Memory B cell (primary cell): ENCODE measurements around the gene SYNGAP1.
A peak's percentile ranks its signal among the peaks of the same experiment; 100 is the strongest.
"Not testable (repeated sequence)": the region's sequence is repeated elsewhere in the genome, so short reads cannot be mapped to it uniquely, and the experiment has no call there.

Experiments
- ATAC-seq: fragments of 150-1000 bp; cut with Tn5 transposase; 2 replicates; pipeline ENCODE4 v1.10.0; 2021; ENCODE audit warnings: low read depth, mild to moderate bottlenecking, moderate library complexity
- DNase-seq, 2 donors: peaks; one replicate each; pipeline ENCODE4 v3.0.0; 2022; ENCODE audit warnings: low spot score in 2 of 2
- H3K27ac Mint-ChIP-seq: one replicate; pipeline ENCODE4 v1.8.0; 2022; ENCODE audit warnings: mild to moderate bottlenecking, moderate library complexity, mixed read lengths
- H3K27me3 Mint-ChIP-seq: one replicate; pipeline ENCODE4 v1.8.0; 2022; ENCODE audit warnings: mixed read lengths
- H3K36me3 Mint-ChIP-seq: one replicate; pipeline ENCODE4 v1.8.0; 2022; ENCODE audit warnings: mild to moderate bottlenecking, mixed read lengths
- H3K4me1 Mint-ChIP-seq: one replicate; pipeline ENCODE4 v1.8.0; 2022; ENCODE audit warnings: mixed read lengths
- H3K4me3 Mint-ChIP-seq: one replicate; pipeline ENCODE4 v1.8.0; 2022; ENCODE audit warnings: mild to moderate bottlenecking, moderate library complexity, mixed read lengths
- H3K9me3 Mint-ChIP-seq: one replicate; pipeline ENCODE4 v1.8.0; 2022; ENCODE audit warnings: mixed read lengths

SYNGAP1 gene

DNA sequence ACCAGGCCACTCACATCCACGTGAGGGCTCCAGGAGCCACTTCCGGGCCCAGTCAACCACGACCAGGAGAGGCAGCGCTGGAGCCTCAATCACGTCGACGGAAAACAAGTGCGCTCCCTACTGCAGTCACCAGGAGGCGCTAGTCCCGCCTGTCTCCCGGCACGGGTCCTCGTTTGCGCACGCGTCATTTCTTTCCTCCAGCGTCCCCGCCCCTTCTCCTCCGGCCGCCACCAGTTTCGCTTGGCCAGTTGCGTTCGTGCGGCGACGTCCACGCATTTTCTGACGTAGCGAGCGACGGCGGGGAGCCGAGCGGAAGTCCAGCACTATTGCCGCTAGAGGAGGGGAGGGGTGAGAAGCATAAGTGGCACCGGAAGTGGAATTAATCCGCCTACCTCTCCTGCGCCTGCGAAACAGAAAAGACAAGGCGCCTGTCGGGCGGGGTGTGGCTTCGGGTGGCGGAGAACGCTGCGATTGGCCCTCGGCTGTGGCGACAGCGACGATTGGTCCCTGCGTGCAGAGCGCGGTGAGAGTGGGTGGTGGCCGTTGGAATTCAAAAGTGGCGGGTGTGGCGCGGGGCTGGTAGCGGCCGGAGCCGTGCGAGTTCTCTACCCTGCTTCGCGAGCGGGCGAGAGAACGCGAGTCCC lies 28.5 kb upstream of the SYNGAP1 start, which contains the start of gene KIFC1:
TSS of gene KIFC1 (plus strand) at position 546 of the 644 bp plus-strand sequence. CDS start 163 bp downstream, outside the sequence.
- ATAC-seq (peak; percentile 86), DNase-seq (peak; percentile 98 to 99)
- H3K36me3 Mint-ChIP-seq, result no peaks in the 10 kb centered on the region
- H3K4me1 Mint-ChIP-seq, result peaks cover 15% of the 10 kb centered on the region
- peak within 1 kb of the TSS; percentile 88 for H3K27ac Mint-ChIP-seq
- H3K9me3 Mint-ChIP-seq, result no peaks in the 10 kb centered on the region
- peak within 1 kb of the TSS; percentile 80 for H3K4me3 Mint-ChIP-seq
- H3K27me3 Mint-ChIP-seq, result peaks cover 6% of the 10 kb centered on the region

DNA sequence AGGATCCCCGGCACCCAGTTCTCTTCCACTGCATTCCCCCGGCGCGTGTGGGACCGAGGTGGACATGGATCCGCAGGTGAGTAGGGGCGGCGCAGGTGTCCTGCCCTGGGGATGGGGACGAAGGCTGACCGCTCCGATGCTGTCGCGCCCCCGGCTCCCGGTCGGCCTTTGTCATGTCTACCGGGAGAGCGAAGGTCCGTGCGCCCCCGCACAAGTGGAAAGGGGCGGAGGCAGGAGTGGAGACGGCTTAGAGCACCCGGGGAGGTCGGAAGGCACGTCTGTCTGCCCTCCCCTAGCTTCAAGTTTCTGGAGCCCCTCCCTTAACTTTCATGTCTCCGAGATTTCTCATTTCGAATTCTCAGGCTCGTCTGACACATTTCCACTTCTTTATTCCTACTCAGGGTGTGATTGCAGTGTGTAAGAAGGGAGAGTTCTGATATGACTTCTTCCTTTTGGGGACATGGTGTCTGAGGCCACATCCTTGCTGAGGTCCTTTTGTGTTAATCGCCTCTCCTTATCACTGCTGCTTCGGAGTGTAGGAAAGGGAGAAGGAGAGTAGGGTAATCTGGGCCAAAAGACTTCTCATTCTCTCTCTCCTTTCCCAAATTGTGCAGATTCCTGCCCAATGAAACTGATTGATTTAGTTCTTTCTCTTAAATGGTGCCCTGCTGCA lies 27.8 kb upstream of the SYNGAP1 start:
- ATAC-seq (no peak), DNase-seq (no peak)

DNA sequence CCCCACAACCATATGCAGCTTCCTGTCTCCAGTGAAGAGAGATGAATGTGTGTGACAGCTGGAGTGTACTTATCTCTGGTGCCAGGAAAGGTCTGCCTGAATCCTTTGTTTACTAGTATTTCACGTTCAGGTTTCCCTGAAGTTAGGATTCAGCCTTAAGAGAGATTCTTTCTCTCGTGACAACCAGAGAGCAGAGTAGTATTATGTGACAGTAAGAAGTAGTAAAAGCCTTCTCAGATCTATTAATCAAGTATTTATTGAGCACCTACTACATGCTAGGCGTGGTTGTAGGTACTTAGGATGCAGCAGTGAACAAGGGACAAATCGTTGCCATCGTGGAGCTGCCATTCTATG lies 27.3 kb upstream of the SYNGAP1 start:
- no peak for ATAC-seq
- Mint-ChIP-seq H3K4me3 (peak overlapping the region; percentile 80), H3K9me3 (no peaks in the 10 kb centered on the region), H3K36me3 (no peaks in the 10 kb centered on the region), H3K27ac (peak overlapping the region; percentile 88), H3K4me1 (peaks cover 15% of the 10 kb centered on the region), H3K27me3 (peaks cover 8% of the 10 kb centered on the region)
- no peak for DNase-seq

More for the DNA sequence above, 27.8 kb upstream of the SYNGAP1 start:
- Mint-ChIP-seq H3K4me1 (peaks cover 15% of the 10 kb centered on the region), H3K27me3 (peaks cover 6% of the 10 kb centered on the region), H3K9me3 (no peaks in the 10 kb centered on the region), H3K36me3 (no peaks in the 10 kb centered on the region), H3K4me3 (peak overlapping the region; percentile 80), H3K27ac (peak overlapping the region; percentile 88)

DNA sequence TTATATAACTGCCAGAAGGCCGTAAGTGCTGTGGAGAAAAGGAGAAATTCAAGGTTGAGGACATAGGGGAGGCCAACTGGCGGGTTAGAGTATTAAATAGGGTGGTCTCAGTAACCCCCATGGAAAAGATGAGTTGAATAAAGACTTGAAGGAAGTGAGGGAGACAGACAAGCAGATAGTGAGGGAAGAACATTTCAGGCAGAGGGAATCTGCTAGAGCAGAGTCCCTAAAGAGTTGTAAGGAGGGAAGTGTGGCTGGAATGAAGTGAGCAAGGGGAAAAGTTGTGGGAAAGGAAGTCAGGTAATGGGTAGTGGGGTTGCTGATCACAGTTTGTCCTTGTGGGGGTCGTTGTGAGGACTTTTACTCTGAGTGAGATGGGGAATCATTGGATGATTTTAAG lies 26.9 kb upstream of the SYNGAP1 start:
- DNase-seq, result no peak
- Mint-ChIP-seq H3K27me3 (peaks cover 9% of the 10 kb centered on the region), H3K27ac (peak overlapping the region; percentile 48), H3K9me3 (no peaks in the 10 kb centered on the region), H3K4me3 (peak overlapping the region; percentile 15), H3K4me1 (peaks cover 15% of the 10 kb centered on the region), H3K36me3 (no peaks in the 10 kb centered on the region)
- ATAC-seq, result no peak

DNA sequence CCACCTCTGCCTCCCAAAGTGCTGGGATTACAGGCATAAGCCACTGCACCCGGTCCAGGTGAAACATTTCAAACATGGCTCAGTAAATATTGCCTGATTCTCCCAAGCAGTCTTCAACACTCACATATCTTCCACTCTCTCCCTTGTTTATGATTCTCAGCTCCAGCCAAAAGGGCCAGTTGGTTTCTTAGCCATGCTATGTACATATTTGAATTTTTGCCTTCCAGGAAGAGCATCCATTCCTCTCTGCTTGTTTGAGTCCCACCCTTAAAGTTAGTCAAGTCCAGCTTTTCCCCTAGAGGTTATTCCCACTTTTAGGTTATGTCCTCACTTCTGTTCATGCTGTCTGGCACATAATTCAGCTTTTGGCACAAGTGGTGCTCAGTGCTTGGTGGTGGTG lies 22.3 kb upstream of the SYNGAP1 start:
- H3K36me3 Mint-ChIP-seq, result no peaks in the 10 kb centered on the region
- H3K27me3 Mint-ChIP-seq, result peaks cover 9% of the 10 kb centered on the region
- H3K4me1 Mint-ChIP-seq, result peaks cover 11% of the 10 kb centered on the region
- H3K9me3 Mint-ChIP-seq, result no peaks in the 10 kb centered on the region
- no peak overlapping the region for H3K4me3 Mint-ChIP-seq
- ATAC-seq, result no peak
- DNase-seq, result no peak
- H3K27ac Mint-ChIP-seq, result no peak overlapping the region

DNA sequence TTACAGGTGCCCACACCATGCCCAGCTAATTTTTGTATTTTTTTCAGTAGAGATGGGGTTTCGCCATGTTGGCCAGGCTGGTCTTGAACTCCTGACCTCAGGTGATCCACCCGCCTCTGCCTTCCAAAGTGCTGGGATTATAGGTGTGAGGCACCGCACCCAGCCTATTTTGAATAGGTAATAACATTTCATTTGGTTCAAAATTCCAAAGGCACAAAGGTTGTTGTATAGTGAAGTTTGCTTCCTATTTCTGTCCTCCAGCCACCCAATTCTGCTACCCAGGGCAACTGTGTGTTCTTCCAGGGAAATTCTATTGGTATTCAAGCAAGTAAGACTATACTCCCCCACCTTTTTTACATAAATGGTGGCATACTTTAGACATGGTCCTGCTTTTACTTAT lies 21.3 kb upstream of the SYNGAP1 start:
- H3K9me3 Mint-ChIP-seq, ATAC-seq, H3K4me3 Mint-ChIP-seq, H3K27me3 Mint-ChIP-seq, DNase-seq, H3K4me1 Mint-ChIP-seq, H3K36me3 Mint-ChIP-seq, H3K27ac Mint-ChIP-seq: not testable (repeated sequence)

DNA sequence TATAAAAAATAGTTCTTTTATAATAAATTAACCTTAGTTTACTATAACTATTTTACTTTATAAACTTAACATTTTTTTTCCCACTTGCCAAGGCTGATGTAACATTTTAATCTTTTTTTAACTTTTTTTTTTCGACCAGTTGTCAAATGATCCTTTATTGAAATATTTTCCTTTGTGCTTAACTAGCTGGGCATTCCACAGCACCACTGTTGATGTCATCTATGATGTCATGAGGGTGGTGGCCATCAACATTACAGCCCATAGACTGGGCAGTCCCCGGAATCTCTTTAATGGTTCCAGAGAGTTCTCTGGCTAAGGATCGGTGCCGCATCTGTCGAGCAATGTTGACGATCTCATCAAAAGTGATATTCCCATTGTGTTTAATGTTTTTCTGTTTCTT lies 20.0 kb upstream of the SYNGAP1 start:
- H3K4me1 Mint-ChIP-seq, H3K4me3 Mint-ChIP-seq, ATAC-seq, H3K27ac Mint-ChIP-seq, H3K36me3 Mint-ChIP-seq, H3K9me3 Mint-ChIP-seq, DNase-seq, H3K27me3 Mint-ChIP-seq: not testable (repeated sequence)

DNA sequence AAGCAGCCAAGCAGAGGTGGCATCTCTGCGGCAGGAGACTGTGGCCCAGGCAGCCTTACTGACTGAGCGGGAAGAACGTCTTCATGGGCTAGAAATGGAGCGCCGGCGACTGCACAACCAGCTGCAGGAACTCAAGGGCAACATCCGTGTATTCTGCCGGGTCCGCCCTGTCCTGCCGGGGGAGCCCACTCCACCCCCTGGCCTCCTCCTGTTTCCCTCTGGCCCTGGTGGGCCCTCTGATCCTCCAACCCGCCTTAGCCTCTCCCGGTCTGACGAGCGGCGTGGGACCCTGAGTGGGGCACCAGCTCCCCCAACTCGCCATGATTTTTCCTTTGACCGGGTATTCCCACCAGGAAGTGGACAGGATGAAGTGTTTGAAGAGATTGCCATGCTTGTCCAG lies 15.0 kb upstream of the SYNGAP1 start:
- DNase-seq, result no peak
- H3K36me3 Mint-ChIP-seq, result no peaks in the 10 kb centered on the region
- H3K27ac Mint-ChIP-seq, result peak overlapping the region; percentile 54
- no peaks in the 10 kb centered on the region for H3K27me3 Mint-ChIP-seq
- ATAC-seq, result no peak
- H3K4me3 Mint-ChIP-seq, result no peak overlapping the region
- H3K4me1 Mint-ChIP-seq, result peaks cover 15% of the 10 kb centered on the region
- no peaks in the 10 kb centered on the region for H3K9me3 Mint-ChIP-seq

DNA sequence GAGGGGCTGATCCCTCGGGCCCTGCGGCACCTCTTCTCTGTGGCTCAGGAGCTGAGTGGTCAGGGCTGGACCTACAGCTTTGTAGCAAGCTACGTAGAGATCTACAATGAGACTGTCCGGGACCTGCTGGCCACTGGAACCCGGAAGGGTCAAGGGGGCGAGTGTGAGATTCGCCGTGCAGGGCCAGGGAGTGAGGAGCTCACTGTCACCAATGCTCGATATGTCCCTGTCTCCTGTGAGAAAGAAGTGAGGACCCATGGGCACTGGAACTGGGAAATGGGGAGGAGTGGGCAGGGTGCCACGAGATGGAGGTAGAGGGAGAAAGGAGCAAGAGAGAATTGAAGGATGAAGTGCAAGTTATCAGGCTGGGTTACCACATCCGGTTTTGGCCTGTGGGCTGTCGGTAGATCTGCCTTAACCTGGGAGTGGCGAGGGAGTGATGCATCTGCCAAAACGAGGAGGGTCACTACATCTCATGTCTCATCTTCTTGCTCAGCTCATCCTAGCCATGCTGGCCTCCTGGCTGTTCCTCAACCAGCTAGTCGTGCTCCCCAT lies 14.4 kb upstream of the SYNGAP1 start:
- Mint-ChIP-seq H3K4me1 (peaks cover 18% of the 10 kb centered on the region), H3K9me3 (no peaks in the 10 kb centered on the region), H3K36me3 (no peaks in the 10 kb centered on the region), H3K4me3 (no peak overlapping the region), H3K27ac (peak overlapping the region; percentile 54), H3K27me3 (no peaks in the 10 kb centered on the region)
- no peak for ATAC-seq
- DNase-seq, result no peak

DNA sequence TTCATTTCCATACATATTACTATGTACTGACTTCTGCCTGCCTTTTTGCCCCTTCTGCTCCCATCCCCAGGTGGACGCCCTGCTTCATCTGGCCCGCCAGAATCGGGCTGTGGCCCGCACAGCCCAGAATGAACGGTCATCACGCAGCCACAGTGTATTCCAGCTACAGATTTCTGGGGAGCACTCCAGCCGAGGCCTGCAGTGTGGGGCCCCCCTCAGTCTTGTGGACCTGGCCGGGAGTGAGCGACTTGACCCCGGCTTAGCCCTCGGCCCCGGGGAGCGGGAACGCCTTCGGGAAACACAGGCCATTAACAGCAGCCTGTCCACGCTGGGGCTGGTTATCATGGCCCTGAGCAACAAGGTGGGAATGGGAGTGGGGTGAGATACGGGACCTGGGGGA lies 13.7 kb upstream of the SYNGAP1 start:
- DNase-seq, result no peak
- ATAC-seq, result no peak
- no peak overlapping the region for H3K4me3 Mint-ChIP-seq
- H3K27ac Mint-ChIP-seq, result no peak overlapping the region
- H3K27me3 Mint-ChIP-seq, result no peaks in the 10 kb centered on the region
- no peaks in the 10 kb centered on the region for H3K36me3 Mint-ChIP-seq
- peaks cover 18% of the 10 kb centered on the region for H3K4me1 Mint-ChIP-seq
- H3K9me3 Mint-ChIP-seq, result no peaks in the 10 kb centered on the region

DNA sequence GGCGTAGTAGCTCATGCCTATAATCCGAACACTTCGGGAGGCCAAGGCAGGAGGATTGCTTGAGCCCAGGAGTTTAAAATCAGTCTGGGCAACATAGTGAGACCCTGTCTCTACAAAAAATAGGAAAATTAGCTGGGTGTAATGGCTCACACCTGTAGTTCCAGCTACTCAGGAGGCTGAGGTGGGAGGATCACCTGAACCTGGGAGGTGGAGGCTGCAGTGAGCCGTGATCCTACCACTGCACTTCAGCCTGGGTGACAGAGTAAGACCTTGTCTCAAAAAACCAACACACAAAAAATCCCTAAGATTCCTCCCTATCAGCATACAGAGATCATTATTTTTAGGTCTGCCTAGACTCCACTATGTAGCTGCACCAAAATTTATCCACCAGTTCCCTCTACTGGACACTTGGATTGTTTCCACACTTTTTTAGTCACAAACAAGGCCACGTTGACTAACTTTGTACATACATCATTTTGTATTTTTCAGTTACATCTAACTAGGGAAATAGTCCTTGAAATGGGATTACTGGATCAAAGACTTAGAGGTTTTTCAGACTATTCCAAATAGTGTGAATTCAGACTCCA lies 12.6 kb upstream of the SYNGAP1 start:
- Mint-ChIP-seq H3K4me3 (no peak overlapping the region), H3K9me3 (no peaks in the 10 kb centered on the region), H3K27me3 (no peaks in the 10 kb centered on the region), H3K36me3 (no peaks in the 10 kb centered on the region), H3K4me1 (peaks cover 21% of the 10 kb centered on the region), H3K27ac (no peak overlapping the region)
- no peak for ATAC-seq
- DNase-seq, result no peak

DNA sequence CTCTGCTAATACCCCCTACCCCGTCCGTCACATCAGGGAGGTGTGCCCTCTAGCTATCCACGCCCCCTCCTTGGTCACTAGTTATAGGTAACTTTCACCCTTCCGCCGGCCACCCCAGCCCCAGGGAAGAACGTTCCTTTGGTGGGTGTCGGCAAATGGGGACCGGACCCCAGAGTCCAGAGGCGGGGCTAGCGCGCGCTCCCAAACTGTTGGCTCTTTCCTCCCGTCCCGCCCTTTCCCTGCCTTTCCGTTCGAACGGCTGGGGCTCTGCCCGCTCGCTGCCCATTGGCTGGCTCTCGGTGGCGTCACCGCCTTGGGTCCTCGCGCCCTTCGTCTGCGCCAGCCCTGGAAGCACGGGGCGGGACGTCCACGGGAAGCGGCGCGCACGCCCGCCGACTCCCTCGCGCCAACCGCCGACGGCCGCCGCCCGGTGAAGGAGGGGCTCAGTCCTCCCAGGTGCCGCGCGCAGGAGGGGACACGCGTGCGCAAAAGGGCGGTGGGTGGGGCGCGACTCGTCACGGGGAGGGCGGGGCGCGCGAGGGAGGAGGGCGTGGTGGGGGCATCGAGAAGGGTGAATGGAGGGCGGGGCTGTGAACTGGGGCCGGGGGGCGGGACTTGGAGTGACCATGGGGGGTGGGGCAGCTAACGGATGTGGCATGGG lies 9.7 kb upstream of the SYNGAP1 start:
- H3K27me3 Mint-ChIP-seq, result no peaks in the 10 kb centered on the region
- peak overlapping the region; percentile 96 for H3K4me3 Mint-ChIP-seq
- peaks cover 17% of the 10 kb centered on the region for H3K36me3 Mint-ChIP-seq
- DNase-seq, result peak; percentile 91 to 97
- peak overlapping the region; percentile 98 for H3K27ac Mint-ChIP-seq
- peaks cover 41% of the 10 kb centered on the region for H3K4me1 Mint-ChIP-seq
- ATAC-seq, result peak; percentile 74
- H3K9me3 Mint-ChIP-seq, result no peaks in the 10 kb centered on the region

DNA sequence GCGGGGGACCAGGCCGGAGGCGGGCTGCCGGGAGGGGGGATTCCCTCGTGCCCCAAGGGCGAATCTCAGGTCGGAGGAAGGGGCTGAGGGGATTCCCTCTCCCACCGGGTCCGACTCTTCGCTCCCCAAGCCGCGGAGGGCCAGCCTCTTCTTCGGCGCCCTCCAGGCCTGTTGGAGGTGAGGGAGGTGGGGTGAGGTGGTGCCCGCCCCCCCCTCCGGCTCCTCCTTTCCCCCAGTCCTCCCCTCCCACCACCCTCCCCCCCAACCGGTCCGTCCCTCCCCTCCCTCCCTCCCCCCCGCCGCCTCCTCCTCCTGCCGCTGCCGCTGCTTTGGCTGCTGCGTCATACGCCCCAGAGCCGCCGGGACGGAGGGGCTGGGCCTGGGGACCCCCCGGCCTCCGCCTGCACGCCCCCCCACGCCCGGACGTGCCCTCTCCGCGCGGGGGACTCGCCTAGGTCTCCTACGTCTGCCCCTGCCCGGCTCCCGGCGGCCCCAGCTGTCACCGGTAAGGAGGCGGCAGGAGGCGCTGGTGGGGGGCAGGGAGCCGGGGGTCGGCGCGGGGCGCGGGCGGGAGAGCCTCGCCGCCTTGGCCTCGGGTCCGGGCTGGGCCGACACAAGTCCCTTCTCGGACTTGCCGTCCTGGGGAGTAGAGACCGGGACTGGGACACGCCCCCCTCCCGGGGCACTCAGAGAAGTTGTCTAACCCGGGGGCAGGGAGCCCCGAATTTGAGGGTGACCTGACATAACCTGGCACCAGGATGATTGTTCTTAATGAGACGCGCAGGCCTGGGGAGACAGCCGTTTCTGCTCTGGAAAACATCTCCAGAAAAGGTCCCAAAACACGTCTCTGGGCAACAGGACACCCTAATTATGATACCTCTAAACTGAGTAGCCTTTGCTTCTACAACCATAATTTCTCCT lies 8.9 kb upstream of the SYNGAP1 start, which contains the start of gene PHF1:
TSS of gene PHF1 (plus strand) at position 304 of the 921 bp plus-strand sequence. CDS start 1,250 bp downstream, outside the sequence.
- Mint-ChIP-seq H3K27ac (peak within 1 kb of the TSS; percentile 98), H3K9me3 (no peaks in the 10 kb centered on the region), H3K4me1 (peaks cover 43% of the 10 kb centered on the region), H3K36me3 (peaks cover 22% of the 10 kb centered on the region), H3K4me3 (peak within 1 kb of the TSS; percentile 96), H3K27me3 (no peaks in the 10 kb centered on the region)
- ATAC-seq (peak; percentile 66), DNase-seq (peak; percentile 89 to 93)
